Measurements from ENCODE around the gene KNDC1.

DNA sequence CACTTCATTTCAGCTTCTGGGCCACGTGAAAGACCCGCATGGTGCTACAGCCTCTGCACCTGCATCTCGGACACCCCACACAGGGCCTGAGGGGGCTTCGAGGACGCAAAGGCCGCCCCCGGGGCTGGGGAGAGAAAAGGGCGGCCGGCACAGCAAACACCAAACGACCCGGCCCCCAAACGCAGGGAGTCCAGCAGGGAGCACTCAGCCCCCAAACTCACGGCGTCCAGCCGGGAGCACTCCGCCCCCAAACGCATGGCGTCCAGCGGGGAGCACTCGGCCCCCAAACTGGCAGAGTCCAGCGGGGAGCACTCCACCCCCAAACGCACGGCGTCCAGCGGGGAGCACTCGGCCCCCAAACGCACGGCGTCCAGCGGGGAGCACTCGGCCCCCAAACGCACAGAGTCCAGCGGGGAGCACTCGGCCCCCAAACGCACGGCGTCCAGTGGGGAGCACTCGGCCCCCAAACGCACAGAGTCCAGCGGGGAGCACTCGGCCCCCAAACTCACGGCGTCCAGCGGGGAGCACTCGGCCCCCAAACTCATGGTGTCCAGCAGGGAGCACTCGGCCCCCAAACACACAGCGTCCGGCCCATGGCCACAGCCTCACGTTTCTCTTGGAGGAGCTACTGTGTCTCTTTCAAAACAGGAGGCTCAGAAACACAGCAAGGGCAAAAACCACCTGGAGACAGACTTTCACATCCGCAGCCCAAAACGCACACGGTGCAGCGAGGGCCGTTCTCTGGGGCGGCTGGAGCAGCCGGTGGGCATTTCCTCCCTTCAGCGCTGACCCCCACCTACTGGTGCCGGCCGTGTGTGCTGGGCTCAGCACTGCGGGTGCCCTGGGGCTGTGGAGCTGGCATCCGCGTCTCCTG is 43.0 kb downstream of the KNDC1 start:
- TF ChIP-seq, protein P1, sequence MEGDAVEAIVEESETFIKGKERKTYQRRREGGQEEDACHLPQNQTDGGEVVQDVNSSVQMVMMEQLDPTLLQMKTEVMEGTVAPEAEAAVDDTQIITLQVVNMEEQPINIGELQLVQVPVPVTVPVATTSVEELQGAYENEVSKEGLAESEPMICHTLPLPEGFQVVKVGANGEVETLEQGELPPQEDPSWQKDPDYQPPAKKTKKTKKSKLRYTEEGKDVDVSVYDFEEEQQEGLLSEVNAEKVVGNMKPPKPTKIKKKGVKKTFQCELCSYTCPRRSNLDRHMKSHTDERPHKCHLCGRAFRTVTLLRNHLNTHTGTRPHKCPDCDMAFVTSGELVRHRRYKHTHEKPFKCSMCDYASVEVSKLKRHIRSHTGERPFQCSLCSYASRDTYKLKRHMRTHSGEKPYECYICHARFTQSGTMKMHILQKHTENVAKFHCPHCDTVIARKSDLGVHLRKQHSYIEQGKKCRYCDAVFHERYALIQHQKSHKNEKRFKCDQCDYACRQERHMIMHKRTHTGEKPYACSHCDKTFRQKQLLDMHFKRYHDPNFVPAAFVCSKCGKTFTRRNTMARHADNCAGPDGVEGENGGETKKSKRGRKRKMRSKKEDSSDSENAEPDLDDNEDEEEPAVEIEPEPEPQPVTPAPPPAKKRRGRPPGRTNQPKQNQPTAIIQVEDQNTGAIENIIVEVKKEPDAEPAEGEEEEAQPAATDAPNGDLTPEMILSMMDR (IDR thresholded peaks at IDR 0.05): no peak
- no peak for TF ChIP-seq POLR2A (IDR thresholded peaks at IDR 0.05)

Measured in adrenal gland (tissue), 5 donors.